Stimulated activated CD4-positive, alpha-beta T cell treated with anti-CD3 and anti-CD28 coated beads, Interleukin-2, amount 100 ng/mL, for 24 hours (primary cell): ENCODE data around the gene HNRNPUL2.
A peak's percentile ranks its signal among the peaks of the same experiment; 100 is the strongest.

ENCODE experiments used
- DNase-seq, 2 donors: peaks; one replicate each; pipeline ENCODE4 v3.0.0-alpha.2; 2020

Gene HNRNPUL2

GRCh38 chr11:62665599-62666258, 61.5 kb downstream of the HNRNPUL2 start:
- DNase-seq = peak; percentile 63 to 73

DNA sequence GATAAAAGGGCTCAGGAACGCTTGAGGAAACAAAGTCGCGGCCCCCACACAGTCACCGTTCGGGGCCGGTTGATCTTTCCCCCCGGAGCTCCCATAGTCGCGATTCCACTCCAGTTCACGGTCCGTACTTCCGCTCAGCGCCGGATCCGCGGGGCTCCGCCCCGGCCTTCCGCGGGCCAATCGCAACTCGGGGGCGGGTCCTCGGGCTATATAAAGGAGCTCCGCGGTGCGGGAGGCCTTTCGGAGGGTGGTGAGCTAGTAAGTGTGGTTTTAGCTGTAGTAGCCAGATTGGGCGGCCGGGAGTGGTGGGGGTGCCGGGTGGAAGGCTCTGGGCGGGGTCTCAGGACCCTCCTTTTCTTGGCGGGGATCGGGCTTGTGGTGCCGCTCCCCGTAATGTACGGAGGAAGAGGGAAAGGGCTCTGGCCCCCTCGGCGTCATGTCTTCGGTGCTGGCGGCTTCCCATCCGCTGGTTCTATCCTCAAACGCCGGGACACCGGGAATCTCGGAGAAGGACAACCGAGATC, 62.1 kb downstream of the HNRNPUL2 start, which contains the start of the genes C11orf98 and CSKMT:
C11orf98 (minus strand) TSS at position 136 of the 524 bp plus-strand sequence; CDS start at position 95, 41 bp downstream.
CSKMT (plus strand) TSS at position 238 of the 524 bp plus-strand sequence. CDS start 568 bp downstream, outside the sequence.
- DNase-seq = peak; percentile 96 to 97

DNA sequence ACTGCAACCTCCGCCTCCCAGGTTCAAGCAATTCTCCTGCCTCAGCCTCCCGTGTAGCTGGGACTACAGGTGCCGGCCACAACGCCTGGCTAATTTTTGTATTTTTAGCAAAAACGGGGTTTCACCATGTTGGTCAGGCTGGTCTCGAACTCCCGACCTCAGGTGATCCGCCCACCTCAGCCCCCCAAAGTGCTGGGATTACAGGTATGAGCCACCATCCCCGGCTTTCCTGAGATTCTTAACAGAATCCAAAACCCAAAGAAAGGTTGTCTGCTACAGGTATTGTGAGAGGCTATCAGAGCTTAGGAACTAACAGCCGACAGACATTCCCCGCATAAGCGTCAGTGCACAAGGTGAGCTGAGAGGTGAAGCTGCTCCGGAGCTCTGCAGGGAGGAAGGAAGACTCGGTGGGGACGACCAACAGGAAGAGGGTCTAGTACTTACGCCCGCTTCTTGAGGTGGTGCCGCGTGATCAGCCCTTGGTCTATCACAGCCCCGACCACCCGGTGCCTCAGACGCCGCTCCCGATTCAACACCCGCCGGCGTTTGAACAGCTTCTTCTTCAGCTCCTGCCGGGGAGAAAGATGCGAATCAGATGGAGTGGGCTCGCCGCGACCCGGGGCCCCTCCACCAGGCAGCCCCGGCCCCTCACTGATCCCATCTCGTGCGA, 62.7 kb downstream of the HNRNPUL2 start:
- peak; percentile 59 to 62 for DNase-seq
